ENCODE results near the gene CPT2. TPM values are rescaled to one million over a fixed set of nuclear protein-coding genes. Genes with fewer than 3 reads are reported as not detected.
A peak's percentile ranks its signal among the peaks of the same experiment; 100 is the strongest.

CPT2 gene
- total and polyA plus RNA-seq, 2 of the 13 experiments (the other 11 are each of a cell fraction or from before 2014, with no cell fraction given) = 12.6 to 14.6 TPM

DNA sequence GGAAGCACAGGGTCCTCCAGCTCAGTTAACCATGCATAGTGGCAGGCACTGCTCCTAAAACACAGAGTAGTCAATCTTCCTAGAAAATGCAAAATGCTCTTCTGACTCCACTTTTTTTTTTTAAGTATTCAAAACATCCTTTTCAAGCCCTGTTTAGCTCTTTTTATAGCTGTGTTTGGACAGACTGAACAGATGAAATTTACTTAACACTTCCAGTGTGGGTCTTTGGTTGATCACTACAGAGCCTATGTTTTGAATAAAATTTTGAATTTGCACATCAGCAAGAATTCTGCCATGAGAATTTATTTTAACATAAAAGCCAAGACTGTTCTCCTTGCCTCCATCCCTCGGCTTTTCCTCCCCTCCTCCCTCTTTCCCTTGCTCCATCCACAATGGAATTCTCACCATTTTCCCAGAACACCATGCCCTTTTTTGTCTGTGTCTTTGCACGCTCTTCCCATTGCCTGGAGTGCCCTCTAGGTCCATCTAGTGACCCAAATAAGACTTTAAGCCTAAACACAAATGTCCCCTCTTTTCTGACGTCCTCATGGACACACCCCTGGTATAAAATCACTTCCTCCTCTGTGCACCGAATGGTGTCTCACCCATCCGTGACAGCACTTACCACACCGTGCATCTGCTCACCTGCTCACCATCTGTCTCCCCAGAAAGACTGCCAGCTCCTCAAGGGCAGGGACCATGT, 24.0 kb upstream of the CPT2 start:
- Histone ChIP-seq H3K27me3 (ENCODE audit: control insufficient read depth in 1 of 2, insufficient read depth in 2 of 2, low read length in 2 of 2) (no peaks in the 10 kb centered on the region; a peak in 2 of 5 replicates), H3K4me1 (ENCODE audit: insufficient read depth, low read length) (peaks cover 56% of the 10 kb centered on the region), H3K4me3 (replicated peaks in 1 of 3; ENCODE audit: insufficient read depth in 1 of 3, low read depth in 2 of 3, low read length in 3 of 3) (no peak overlapping the region), H2AFZ (ENCODE audit: low read length) (peak overlapping the region; percentile 3), H3K9ac (ENCODE audit: insufficient read depth, low read depth, low read length) (no peak overlapping the region), H3K27ac (ENCODE audit: extremely low read length, insufficient read depth, low read length) (no peak overlapping the region), H3K36me3 (replicated peaks in 1 of 2; ENCODE audit: control insufficient read depth in 1 of 2, insufficient read depth in 2 of 2, low read length in 2 of 2) (no peaks in the 10 kb centered on the region), H3K79me2 (ENCODE audit: insufficient read depth, low read length) (no peaks in the 10 kb centered on the region), H3K9me3 (ENCODE audit: low read length) (no peaks in the 10 kb centered on the region), H4K20me1 (ENCODE audit: insufficient read depth, low read length) (no peaks in the 10 kb centered on the region), H3K4me2 (ENCODE audit: low read depth, low read length) (peak overlapping the region; percentile 63)
- ATAC-seq (peak; percentile 49), DNase-seq (ENCODE audit: low spot score) (peak; percentile 45), FAIRE-seq (no peak)
- intact Hi-C loops (cut with micrococcal nuclease; ENCODE audit: unreplicated experiment) (no loop called here), in situ Hi-C loops (cut with HindIII; ENCODE audit: extremely low pct_ligation_motif_present, low pct_unique_long_range_greater_than_20kb) (no loop called here)
- POLR2A ChIA-PET = interaction anchor here (1.0 to 1.4 kb wide), 2 partner anchors 11 to 27 kb away, joined by 3 to 4 read pairs; no protein-coding TSS in a partner anchor
- CTCF ChIA-PET (ENCODE audit: low intra/inter-chr PET ratio, low total read pairs) = no interaction called here
- BruUV-seq (replicated peaks) = no TSS peak
- 8% methylated on average over 6 of the region's 6 CpGs for WGBS (ENCODE audit: low lambda C conversion rate)
- peak; percentile 25; the same call in 1 of the 2 replicates for TF ChIP-seq ELF3 (CRISPR knock-in tag; IDR thresholded peaks at IDR 0.05)
- TF ChIP-seq IRF2 (CRISPR knock-in tag; IDR thresholded peaks at IDR 0.05) = 0 out of 2 replicates have a peak, but pooled peaks have one; percentile 37
- TF ChIP-seq, protein P1, sequence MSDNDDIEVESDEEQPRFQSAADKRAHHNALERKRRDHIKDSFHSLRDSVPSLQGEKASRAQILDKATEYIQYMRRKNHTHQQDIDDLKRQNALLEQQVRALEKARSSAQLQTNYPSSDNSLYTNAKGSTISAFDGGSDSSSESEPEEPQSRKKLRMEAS (IDR thresholded peaks at IDR 0.05) = no peak
- no peak for TF ChIP-seq AGO1 (IDR thresholded peaks at IDR 0.05; ENCODE audit: low read depth, low read length, poor library complexity, severe bottlenecking)
- TF ChIP-seq SAP130 (CRISPR knock-in tag; IDR thresholded peaks at IDR 0.05; ENCODE audit: low read depth) = 0 out of 2 replicates have a peak, but pooled peaks have one; percentile 22
- 0 out of 2 replicates have a peak, but pooled peaks have one; percentile 26 for TF ChIP-seq ZNF143 (CRISPR knock-in tag; IDR thresholded peaks at IDR 0.05)
- TF ChIP-seq, protein P2, sequence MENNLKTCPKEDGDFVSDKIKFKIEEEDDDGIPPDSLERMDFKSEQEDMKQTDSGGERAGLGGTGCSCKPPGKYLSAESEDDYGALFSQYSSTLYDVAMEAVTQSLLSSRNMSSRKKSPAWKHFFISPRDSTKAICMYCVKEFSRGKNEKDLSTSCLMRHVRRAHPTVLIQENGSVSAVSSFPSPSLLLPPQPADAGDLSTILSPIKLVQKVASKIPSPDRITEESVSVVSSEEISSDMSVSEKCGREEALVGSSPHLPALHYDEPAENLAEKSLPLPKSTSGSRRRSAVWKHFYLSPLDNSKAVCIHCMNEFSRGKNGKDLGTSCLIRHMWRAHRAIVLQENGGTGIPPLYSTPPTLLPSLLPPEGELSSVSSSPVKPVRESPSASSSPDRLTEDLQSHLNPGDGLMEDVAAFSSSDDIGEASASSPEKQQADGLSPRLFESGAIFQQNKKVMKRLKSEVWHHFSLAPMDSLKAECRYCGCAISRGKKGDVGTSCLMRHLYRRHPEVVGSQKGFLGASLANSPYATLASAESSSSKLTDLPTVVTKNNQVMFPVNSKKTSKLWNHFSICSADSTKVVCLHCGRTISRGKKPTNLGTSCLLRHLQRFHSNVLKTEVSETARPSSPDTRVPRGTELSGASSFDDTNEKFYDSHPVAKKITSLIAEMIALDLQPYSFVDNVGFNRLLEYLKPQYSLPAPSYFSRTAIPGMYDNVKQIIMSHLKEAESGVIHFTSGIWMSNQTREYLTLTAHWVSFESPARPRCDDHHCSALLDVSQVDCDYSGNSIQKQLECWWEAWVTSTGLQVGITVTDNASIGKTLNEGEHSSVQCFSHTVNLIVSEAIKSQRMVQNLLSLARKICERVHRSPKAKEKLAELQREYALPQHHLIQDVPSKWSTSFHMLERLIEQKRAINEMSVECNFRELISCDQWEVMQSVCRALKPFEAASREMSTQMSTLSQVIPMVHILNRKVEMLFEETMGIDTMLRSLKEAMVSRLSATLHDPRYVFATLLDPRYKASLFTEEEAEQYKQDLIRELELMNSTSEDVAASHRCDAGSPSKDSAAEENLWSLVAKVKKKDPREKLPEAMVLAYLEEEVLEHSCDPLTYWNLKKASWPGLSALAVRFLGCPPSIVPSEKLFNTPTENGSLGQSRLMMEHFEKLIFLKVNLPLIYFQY (CRISPR knock-in tag; IDR thresholded peaks at IDR 0.05; ENCODE audit: borderline replicate concordance) = no peak
- no peak for TF ChIP-seq E2F2 (CRISPR knock-in tag; IDR thresholded peaks at IDR 0.05; ENCODE audit: borderline replicate concordance)
- no peak for TF ChIP-seq THYN1 (CRISPR knock-in tag; IDR thresholded peaks at IDR 0.05; ENCODE audit: borderline replicate concordance, low read depth)
- TF ChIP-seq ZFY (CRISPR knock-in tag; IDR thresholded peaks at IDR 0.05) = no peak
- TF ChIP-seq HDAC1 (CRISPR knock-in tag; IDR thresholded peaks at IDR 0.05) = no peak
- TF ChIP-seq ZNF589 (CRISPR knock-in tag; conservative IDR thresholded peaks at IDR 0.05) = no peak
- TF ChIP-seq MED8 (CRISPR knock-in tag; IDR thresholded peaks at IDR 0.05; ENCODE audit: insufficient replicate concordance) = no peak
- TF ChIP-seq HES4 (CRISPR knock-in tag; IDR thresholded peaks at IDR 0.05; ENCODE audit: borderline replicate concordance) = no peak
- no peak for TF ChIP-seq JARID2 (CRISPR knock-in tag; IDR thresholded peaks at IDR 0.05; ENCODE audit: insufficient replicate concordance)
- TF ChIP-seq ZNF44 (CRISPR knock-in tag; IDR thresholded peaks at IDR 0.05) = no peak
- TF ChIP-seq RAD21 (CRISPR knock-in tag; IDR thresholded peaks at IDR 0.05) = peak; percentile 23; the same call in 1 of the 2 replicates
- 0 out of 2 replicates have a peak, but pooled peaks have one; percentile 15 for TF ChIP-seq MIER3 (CRISPR knock-in tag; IDR thresholded peaks at IDR 0.05; ENCODE audit: borderline replicate concordance)
- no peak for TF ChIP-seq ZBTB7A (CRISPR knock-in tag; IDR thresholded peaks at IDR 0.05)
